Measurements from ENCODE around the gene SDR39U1.

The SDR39U1 gene

GRCh38 chr14:24443053-24443665, 583 bp upstream of the SDR39U1 start:
- no peak for DNase-seq (ENCODE audit: low read depth in 2 of 2)

DNA sequence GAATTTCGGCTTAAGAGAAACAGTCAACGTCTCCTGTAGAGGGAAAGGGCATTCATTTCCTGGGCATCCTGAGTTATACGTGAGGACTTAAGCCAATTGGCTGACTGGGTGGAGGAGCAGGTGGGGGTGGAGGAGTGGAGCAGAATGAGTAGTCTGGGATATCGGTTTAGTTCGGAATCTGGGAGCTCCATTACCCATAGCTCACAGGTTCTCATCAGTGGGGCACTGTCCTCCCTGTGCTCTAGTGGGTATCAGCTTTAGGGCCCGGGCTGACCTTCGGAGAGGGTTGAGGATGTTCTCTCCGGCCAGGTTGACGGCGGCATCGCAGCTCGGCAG, 704 bp downstream of the SDR39U1 start:
- no peak for DNase-seq (ENCODE audit: low read depth in 2 of 2)

DNA sequence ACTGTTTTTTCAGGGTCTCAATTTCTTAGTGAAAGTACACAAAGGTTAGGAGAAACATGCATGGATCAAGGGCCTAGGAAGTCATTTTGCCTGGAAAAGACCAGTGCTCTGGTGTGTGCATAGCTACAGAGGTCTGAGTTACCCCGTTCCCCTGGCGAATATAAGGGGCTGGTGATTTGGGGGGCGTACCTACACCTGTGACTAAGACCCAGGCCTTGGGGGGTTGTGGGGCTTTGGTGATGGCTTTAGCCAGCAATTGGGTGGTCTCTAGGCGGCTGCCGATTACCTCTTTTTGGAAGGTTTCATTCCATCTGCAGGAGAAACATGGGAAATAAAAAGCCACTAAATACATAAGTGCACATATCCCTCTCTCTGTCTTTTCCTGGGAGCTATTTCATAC, 1.1 kb downstream of the SDR39U1 start:
- no peak for DNase-seq (ENCODE audit: low read depth in 2 of 2)

- DNase-seq (ENCODE audit: low read depth in 2 of 2): no peak
Observed at GRCh38 chr14:24440606-24441399, 1.8 kb downstream of the SDR39U1 start.

- DNase-seq (ENCODE audit: low read depth in 2 of 2): no peak
Observed at GRCh38 chr14:24439830-24440605, 2.6 kb downstream of the SDR39U1 start.

GRCh38 chr14:24439257-24439656, 3.3 kb downstream of the SDR39U1 start:
- DNase-seq (ENCODE audit: low read depth in 2 of 2): no peak

DNA sequence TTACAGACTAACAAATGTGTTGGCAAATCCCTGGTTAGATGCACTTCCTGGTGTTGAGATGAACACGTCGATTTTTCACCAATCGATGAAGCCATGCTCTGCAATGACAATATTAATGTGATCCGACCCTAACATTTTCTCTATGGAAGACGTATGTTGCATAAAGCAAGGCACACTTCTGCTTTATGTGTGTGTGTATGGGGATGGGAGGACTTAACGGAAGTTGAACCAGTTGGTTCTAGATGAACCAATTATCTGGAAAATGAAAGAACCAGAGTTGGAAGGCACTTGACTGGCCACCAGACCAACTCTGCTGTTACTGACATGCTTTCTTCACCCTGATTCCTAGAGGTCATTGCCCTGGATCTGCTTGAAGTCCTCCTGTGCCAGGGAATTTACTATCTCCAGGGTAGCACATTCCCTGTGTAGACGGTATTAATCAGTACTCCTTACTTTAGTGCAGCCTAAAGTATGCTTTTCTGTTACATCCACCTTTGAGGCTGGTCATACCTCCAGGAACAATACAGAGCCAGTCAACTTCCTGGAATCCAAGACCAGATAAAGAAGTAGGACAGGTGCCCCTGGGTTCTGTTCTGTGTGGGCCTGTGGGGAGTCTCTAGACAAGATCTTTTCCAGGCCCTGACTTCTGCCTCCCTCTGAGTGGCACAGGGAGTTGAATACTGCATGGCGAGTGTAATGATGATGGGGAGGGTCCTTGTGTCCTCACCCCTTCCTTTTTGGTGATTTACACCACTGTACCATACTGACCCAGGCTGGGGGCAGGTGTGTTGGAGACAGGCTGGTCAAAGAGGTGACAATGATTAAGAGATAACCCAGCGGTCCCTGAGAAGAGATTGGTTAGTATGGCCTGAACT, 4.1 kb downstream of the SDR39U1 start:
- DNase-seq (ENCODE audit: low read depth in 2 of 2): no peak

- no peak for DNase-seq (ENCODE audit: low read depth in 2 of 2)
Observed at GRCh38 chr14:24437736-24438067, 4.9 kb downstream of the SDR39U1 start.

- no peak for DNase-seq (ENCODE audit: low read depth in 2 of 2)
Observed at GRCh38 chr14:24437020-24437735, 5.4 kb downstream of the SDR39U1 start.

DNA sequence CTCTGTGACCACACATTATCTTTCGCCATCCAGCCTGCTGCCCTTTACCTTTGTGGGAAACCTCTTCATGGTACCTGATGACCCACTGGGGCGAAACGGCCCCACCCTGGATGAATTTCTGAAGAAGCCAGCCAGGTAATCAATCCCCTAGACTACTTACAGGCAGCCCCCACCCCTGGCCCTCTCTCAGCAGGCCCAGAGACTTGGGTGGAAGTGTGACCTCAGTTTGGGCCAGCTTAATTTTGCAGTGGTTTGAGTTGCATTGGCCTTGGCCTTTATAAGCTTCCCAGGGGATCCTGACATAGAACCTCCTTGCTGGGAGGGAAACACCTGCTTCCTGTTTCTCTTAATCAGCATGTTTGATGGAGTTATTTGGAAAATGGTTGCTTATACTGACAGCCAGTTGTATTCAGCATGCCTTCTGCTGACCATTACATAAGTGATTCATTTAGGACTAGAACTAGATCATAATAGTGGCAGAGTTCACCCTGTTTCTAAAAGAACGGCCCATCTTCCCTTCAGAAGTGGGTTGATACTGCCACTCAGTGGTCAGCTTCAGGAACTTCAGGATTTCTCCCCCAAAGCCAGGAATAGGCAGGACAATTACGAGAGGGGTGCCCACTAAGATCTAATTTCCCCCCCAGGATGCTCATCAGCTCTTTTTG, 6.1 kb downstream of the SDR39U1 start:
- DNase-seq (ENCODE audit: low read depth in 2 of 2): no peak

GRCh38 chr14:24435998-24436354, 6.6 kb downstream of the SDR39U1 start:
- no peak for DNase-seq (ENCODE audit: low read depth in 2 of 2)

GRCh38 chr14:24435192-24435810, 7.3 kb downstream of the SDR39U1 start:
- no peak for DNase-seq (ENCODE audit: low read depth in 2 of 2)

DNA sequence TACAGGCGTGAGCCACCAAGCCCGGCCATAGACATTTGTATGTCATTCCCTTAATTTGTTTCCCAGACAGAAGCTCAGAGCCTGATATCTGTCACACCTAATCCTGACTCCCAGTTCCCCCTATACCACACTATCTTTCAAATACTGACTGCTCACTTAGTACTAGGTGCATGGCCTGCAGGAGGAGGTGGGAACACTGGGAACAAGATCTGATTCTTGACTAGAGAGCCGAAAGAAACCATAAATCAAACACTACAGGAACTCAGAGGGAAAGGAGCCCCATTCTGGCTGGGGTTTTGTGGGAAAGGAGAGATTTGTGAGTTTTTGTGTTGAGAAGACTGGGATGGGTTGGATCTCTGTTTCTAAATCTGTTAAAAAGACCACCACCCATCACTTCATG, 7.9 kb downstream of the SDR39U1 start:
- DNase-seq (ENCODE audit: low read depth in 2 of 2): no peak

- no peak for DNase-seq (ENCODE audit: low read depth in 2 of 2)
Observed at GRCh38 chr14:24434036-24434435, 8.5 kb downstream of the SDR39U1 start.

DNA sequence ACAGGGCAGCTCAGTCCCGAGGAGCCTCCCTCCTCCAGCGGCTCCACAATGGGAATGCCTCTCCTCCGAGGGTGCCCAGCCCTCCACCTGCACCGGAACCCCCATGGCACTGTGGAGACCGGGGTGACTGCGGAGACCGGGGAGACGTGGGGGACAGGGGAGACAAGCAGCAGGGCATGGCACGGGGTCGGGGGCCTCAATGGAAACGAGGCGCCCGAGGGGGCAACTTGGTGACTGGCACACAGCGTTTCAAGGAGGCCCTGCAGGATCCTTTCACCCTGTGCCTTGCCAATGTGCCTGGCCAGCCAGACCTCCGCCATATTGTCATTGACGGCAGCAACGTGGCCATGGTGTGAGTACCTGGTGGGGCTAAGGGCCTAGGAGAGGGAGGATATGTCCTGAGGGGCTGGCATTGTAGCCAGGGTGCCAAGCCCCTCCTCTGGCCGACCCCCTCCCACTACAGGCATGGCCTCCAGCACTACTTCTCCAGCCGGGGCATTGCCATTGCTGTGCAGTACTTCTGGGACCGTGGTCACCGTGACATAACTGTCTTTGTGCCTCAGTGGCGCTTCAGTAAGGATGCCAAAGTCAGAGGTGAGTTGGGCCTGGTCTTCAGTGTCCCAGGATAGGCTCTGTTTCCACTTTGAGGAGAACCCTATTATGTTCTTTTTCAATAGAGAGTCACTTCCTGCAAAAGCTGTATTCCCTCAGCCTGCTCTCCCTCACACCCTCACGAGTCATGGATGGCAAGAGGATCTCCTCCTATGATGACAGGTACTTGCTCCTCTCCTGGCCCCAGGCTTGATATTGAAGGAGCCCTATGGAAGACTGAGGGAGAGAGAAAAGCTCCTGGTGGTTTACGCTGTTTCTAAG, 10.1 kb downstream of the SDR39U1 start:
- no peak for DNase-seq (ENCODE audit: low read depth in 2 of 2)

- DNase-seq (ENCODE audit: low read depth in 2 of 2): peak; percentile 81 to 83
Observed at GRCh38 chr14:24431569-24432258, 10.9 kb downstream of the SDR39U1 start.

DNA sequence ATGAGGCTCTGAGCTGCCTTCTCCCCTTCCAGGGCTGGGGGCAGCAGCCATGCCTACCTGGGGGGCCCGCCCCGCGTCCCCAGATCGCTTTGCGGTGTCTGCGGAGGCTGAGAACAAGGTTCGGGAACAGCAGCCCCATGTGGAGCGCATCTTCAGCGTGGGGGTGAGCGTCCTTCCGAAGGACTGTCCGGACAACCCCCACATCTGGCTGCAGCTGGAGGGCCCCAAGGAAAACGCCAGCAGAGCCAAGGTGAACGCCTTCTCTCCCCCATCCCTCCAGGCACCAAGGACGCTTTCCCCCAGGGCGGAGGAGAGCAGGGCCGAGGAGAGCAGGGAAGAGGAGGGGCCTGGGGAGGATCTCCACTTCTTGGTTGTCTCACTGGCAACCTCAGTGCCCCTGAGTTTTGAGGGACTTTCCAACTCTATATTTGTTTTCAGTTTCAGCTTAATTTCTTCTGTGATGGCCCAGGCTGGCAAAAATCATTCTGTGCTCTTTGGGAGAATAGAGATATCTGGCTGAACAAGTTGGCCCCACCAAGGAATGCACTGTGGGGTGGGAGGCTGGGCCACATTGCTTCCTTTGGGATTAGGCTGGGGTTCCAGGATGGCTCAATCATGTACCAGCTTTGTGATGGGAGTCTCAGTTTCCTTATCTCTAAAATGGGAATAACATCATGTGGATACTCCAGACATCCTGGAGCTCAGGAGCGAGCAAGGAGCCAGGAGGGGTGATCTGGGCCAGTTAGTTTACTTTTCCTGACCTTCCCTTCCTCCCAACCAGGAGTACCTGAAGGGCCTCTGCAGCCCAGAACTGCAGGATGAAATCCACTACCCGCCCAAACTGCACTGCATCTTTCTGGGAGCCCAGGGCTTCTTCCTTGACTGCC, 11.7 kb downstream of the SDR39U1 start:
- peak; percentile 36 to 61 for DNase-seq (ENCODE audit: low read depth in 2 of 2)
